Measurements from ENCODE around the gene KCTD20.

DNA sequence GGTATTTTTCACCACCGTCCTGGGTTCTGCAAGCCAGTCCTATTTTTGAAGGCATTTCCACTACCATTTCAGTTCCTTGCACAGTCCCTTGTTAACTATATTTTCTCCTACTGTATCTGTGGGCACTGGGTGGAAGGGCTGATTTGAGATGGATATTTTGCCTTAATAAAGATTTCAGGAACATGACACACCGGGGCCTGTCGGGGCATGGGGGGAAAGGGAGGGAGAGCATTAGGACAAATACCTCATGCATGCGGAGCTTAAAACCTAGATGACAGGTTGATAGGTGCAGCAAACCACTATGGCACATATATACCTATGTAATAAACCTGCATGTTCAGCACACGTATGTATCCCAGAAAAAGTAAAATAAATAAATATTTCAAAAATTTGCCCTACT, 82.1 kb downstream of the KCTD20 start:
- TF ChIP-seq, protein P1, sequence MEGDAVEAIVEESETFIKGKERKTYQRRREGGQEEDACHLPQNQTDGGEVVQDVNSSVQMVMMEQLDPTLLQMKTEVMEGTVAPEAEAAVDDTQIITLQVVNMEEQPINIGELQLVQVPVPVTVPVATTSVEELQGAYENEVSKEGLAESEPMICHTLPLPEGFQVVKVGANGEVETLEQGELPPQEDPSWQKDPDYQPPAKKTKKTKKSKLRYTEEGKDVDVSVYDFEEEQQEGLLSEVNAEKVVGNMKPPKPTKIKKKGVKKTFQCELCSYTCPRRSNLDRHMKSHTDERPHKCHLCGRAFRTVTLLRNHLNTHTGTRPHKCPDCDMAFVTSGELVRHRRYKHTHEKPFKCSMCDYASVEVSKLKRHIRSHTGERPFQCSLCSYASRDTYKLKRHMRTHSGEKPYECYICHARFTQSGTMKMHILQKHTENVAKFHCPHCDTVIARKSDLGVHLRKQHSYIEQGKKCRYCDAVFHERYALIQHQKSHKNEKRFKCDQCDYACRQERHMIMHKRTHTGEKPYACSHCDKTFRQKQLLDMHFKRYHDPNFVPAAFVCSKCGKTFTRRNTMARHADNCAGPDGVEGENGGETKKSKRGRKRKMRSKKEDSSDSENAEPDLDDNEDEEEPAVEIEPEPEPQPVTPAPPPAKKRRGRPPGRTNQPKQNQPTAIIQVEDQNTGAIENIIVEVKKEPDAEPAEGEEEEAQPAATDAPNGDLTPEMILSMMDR (IDR thresholded peaks at IDR 0.05; ENCODE audit: low read depth, low read length, missing input control), result no peak
- TF ChIP-seq NR2F2 (IDR thresholded peaks at IDR 0.05) (no peak), RAD21 (IDR thresholded peaks at IDR 0.05) (no peak), JUND (IDR thresholded peaks at IDR 0.05) (no peak), YY1 (IDR thresholded peaks at IDR 0.05) (no peak), SP1 (IDR thresholded peaks at IDR 0.05) (no peak), GABPA (IDR thresholded peaks at IDR 0.05 in 1 of 2, conservative IDR thresholded peaks at IDR 0.05 in 1 of 2) (no peak), TAF1 (conservative IDR thresholded peaks at IDR 0.05) (no peak), FOXA2 (IDR thresholded peaks at IDR 0.05) (no peak)
- TF ChIP-seq, protein P2, sequence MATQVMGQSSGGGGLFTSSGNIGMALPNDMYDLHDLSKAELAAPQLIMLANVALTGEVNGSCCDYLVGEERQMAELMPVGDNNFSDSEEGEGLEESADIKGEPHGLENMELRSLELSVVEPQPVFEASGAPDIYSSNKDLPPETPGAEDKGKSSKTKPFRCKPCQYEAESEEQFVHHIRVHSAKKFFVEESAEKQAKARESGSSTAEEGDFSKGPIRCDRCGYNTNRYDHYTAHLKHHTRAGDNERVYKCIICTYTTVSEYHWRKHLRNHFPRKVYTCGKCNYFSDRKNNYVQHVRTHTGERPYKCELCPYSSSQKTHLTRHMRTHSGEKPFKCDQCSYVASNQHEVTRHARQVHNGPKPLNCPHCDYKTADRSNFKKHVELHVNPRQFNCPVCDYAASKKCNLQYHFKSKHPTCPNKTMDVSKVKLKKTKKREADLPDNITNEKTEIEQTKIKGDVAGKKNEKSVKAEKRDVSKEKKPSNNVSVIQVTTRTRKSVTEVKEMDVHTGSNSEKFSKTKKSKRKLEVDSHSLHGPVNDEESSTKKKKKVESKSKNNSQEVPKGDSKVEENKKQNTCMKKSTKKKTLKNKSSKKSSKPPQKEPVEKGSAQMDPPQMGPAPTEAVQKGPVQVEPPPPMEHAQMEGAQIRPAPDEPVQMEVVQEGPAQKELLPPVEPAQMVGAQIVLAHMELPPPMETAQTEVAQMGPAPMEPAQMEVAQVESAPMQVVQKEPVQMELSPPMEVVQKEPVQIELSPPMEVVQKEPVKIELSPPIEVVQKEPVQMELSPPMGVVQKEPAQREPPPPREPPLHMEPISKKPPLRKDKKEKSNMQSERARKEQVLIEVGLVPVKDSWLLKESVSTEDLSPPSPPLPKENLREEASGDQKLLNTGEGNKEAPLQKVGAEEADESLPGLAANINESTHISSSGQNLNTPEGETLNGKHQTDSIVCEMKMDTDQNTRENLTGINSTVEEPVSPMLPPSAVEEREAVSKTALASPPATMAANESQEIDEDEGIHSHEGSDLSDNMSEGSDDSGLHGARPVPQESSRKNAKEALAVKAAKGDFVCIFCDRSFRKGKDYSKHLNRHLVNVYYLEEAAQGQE (IDR thresholded peaks at IDR 0.05), result no peak
- TF ChIP-seq, protein P3, sequence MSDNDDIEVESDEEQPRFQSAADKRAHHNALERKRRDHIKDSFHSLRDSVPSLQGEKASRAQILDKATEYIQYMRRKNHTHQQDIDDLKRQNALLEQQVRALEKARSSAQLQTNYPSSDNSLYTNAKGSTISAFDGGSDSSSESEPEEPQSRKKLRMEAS (IDR thresholded peaks at IDR 0.05), result no peak
- TF ChIP-seq, protein P4, sequence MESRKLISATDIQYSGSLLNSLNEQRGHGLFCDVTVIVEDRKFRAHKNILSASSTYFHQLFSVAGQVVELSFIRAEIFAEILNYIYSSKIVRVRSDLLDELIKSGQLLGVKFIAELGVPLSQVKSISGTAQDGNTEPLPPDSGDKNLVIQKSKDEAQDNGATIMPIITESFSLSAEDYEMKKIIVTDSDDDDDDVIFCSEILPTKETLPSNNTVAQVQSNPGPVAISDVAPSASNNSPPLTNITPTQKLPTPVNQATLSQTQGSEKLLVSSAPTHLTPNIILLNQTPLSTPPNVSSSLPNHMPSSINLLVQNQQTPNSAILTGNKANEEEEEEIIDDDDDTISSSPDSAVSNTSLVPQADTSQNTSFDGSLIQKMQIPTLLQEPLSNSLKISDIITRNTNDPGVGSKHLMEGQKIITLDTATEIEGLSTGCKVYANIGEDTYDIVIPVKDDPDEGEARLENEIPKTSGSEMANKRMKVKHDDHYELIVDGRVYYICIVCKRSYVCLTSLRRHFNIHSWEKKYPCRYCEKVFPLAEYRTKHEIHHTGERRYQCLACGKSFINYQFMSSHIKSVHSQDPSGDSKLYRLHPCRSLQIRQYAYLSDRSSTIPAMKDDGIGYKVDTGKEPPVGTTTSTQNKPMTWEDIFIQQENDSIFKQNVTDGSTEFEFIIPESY (IDR thresholded peaks at IDR 0.05), result no peak
- TF ChIP-seq, protein P5, sequence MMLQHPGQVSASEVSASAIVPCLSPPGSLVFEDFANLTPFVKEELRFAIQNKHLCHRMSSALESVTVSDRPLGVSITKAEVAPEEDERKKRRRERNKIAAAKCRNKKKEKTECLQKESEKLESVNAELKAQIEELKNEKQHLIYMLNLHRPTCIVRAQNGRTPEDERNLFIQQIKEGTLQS (IDR thresholded peaks at IDR 0.05), result no peak

Data from liver (tissue), 3 donors.